Endodermal cell (in vitro differentiated cells): ENCODE measurements around the gene KDM2B. TPM values are rescaled to one million over a fixed set of nuclear protein-coding genes. Genes with fewer than 3 reads are reported as not detected.

Source experiments
- DNase-seq: peaks from one replicate; pipeline ENCODE4 v3.0.0-alpha.2; 2017
- H3K27ac ChIP-seq: 2 replicates; pipeline ENCODE4 v1.5.1; 2013; ENCODE audit warnings: mild to moderate bottlenecking, low read depth, low read length, moderate library complexity
- H3K27me3 ChIP-seq: 2 replicates; pipeline ENCODE4 v1.6.1; 2013; ENCODE audit warnings: mild to moderate bottlenecking, low read length, moderate library complexity; ENCODE audit not compliant: insufficient read depth, control insufficient read depth, poor library complexity, severe bottlenecking
- H3K36me3 ChIP-seq: 2 replicates; pipeline ENCODE4 v1.7.0; 2013; ENCODE audit warnings: mild to moderate bottlenecking, low read length, moderate library complexity; ENCODE audit not compliant: control insufficient read depth, insufficient read depth
- H3K4me1 ChIP-seq: one replicate; pipeline ENCODE4 v1.7.0; 2013; ENCODE audit warnings: low read length; ENCODE audit not compliant: control insufficient read depth, insufficient read depth
- H3K4me3 ChIP-seq: 2 replicates; pipeline ENCODE4 v1.5.1; 2013; ENCODE audit warnings: mild to moderate bottlenecking, low read length, moderate library complexity
- H3K9ac ChIP-seq: 2 replicates; pipeline ENCODE4 v1.6.1; 2013; ENCODE audit warnings: mild to moderate bottlenecking, low read length, moderate library complexity; ENCODE audit not compliant: poor library complexity, severe bottlenecking; ENCODE audit errors: extremely low read depth
- H3K9me3 ChIP-seq: 2 replicates; pipeline ENCODE4 v1.6.1; 2013; ENCODE audit warnings: mild to moderate bottlenecking, low read length, moderate library complexity; ENCODE audit not compliant: control insufficient read depth
- H3K27ac Mint-ChIP-seq: 2 replicates; pipeline ENCODE4 v1.8.0; 2020; ENCODE audit warnings: mixed read lengths
- H3K27me3 Mint-ChIP-seq: 2 replicates; pipeline ENCODE4 v1.8.0; 2021; ENCODE audit warnings: mild to moderate bottlenecking, mixed read lengths; ENCODE audit not compliant: insufficient read depth
- H3K36me3 Mint-ChIP-seq: 2 replicates; pipeline ENCODE4 v1.8.0; 2020; ENCODE audit warnings: low read depth, mixed read lengths
- H3K4me1 Mint-ChIP-seq: 2 replicates; pipeline ENCODE4 v1.8.0; 2020; ENCODE audit warnings: mixed read lengths
- H3K4me3 Mint-ChIP-seq: 2 replicates; pipeline ENCODE4 v1.8.0; 2020; ENCODE audit warnings: mild to moderate bottlenecking, moderate library complexity, mixed read lengths
- H3K9me3 Mint-ChIP-seq: 2 replicates; pipeline ENCODE4 v1.8.0; 2020; ENCODE audit warnings: mild to moderate bottlenecking, mixed read lengths
- WGBS, 2 experiments: methylation state at CpG; one replicate each; pipeline versions ENCODE4 v1.1.5 to v1.1.7; 2013; ENCODE audit warnings: missing lambda C conversion rate in 2 of 2, mixed read lengths in 1 of 2; ENCODE audit not compliant: insufficient coverage in 1 of 2, insufficient read length in 1 of 2; 5-methylcytosine and 5-hydroxymethylcytosine counted together
- total RNA-seq, 2 donors: library from RNA; stranded (reverse); fragmentation: NEBNext Ultra II Directional in 1 of 2; extraction: Animal tissue kit (Norgen Biotek cat#: 25700) in 1 of 2; gene quantifications; 2 replicates in 1 of 2; 3 replicates in 1 of 2; pipeline ENCODE4 v1.2.1, GENCODE V29; 2021
- TF ChIP-seq, protein P1 (sequence below): fragments of 200-600 bp; sonication (generic); conservative IDR thresholded peaks from 2 replicates; pipeline ENCODE4 v1.5.0; 2021; ENCODE audit warnings: antibody characterized with exemption, mild to moderate bottlenecking

KDM2B gene
- total RNA-seq, 2 donors from 2014 or later, result 103 to 125 TPM

GRCh38 chr12:121495746-121496145, 85.1 kb downstream of the KDM2B start:
- Histone ChIP-seq H3K4me1 (peaks cover 4% of the 10 kb centered on the region), H3K27me3 (no peaks in the 10 kb centered on the region), H3K9ac (no peak overlapping the region), H3K4me3 (no peak overlapping the region), H3K36me3 (peaks cover 28% of the 10 kb centered on the region), H3K27ac (no peak overlapping the region), H3K9me3 (no peaks in the 10 kb centered on the region)
- Mint-ChIP-seq H3K9me3 (no peaks in the 10 kb centered on the region), H3K27ac (peak overlapping the region; percentile 67), H3K36me3 (peaks cover 31% of the 10 kb centered on the region), H3K4me3 (no peak overlapping the region), H3K4me1 (peaks cover 8% of the 10 kb centered on the region), H3K27me3 (no peaks in the 10 kb centered on the region)
- TF ChIP-seq, protein P1, sequence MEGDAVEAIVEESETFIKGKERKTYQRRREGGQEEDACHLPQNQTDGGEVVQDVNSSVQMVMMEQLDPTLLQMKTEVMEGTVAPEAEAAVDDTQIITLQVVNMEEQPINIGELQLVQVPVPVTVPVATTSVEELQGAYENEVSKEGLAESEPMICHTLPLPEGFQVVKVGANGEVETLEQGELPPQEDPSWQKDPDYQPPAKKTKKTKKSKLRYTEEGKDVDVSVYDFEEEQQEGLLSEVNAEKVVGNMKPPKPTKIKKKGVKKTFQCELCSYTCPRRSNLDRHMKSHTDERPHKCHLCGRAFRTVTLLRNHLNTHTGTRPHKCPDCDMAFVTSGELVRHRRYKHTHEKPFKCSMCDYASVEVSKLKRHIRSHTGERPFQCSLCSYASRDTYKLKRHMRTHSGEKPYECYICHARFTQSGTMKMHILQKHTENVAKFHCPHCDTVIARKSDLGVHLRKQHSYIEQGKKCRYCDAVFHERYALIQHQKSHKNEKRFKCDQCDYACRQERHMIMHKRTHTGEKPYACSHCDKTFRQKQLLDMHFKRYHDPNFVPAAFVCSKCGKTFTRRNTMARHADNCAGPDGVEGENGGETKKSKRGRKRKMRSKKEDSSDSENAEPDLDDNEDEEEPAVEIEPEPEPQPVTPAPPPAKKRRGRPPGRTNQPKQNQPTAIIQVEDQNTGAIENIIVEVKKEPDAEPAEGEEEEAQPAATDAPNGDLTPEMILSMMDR, result no peak
- DNase-seq, result no peak
- 97 to 98% methylated on average over 8 of the region's 8 CpGs for WGBS, 2 experiments

- Mint-ChIP-seq H3K4me3 (no peak overlapping the region), H3K27me3 (no peaks in the 10 kb centered on the region), H3K9me3 (no peaks in the 10 kb centered on the region), H3K4me1 (peaks cover 9% of the 10 kb centered on the region), H3K27ac (peak overlapping the region; percentile 10), H3K36me3 (peaks cover 43% of the 10 kb centered on the region)
- TF ChIP-seq, protein P1, result peak; percentile 95
- no peak overlapping the region for H3K4me3 ChIP-seq
- H3K4me1 ChIP-seq, result peaks cover 9% of the 10 kb centered on the region
- 85 to 92% methylated on average over 10 to 19 of the region's 19 CpGs for WGBS, 2 experiments
- H3K9ac ChIP-seq, result no peak overlapping the region
- peak; percentile 92 for DNase-seq
- H3K36me3 ChIP-seq, result peaks cover 28% of the 10 kb centered on the region
- no peaks in the 10 kb centered on the region for H3K27me3 ChIP-seq
- H3K27ac ChIP-seq, result no peak overlapping the region
- H3K9me3 ChIP-seq, result no peaks in the 10 kb centered on the region
Measured at GRCh38 chr12:121494093-121494787, 86.6 kb downstream of the KDM2B start.

DNA sequence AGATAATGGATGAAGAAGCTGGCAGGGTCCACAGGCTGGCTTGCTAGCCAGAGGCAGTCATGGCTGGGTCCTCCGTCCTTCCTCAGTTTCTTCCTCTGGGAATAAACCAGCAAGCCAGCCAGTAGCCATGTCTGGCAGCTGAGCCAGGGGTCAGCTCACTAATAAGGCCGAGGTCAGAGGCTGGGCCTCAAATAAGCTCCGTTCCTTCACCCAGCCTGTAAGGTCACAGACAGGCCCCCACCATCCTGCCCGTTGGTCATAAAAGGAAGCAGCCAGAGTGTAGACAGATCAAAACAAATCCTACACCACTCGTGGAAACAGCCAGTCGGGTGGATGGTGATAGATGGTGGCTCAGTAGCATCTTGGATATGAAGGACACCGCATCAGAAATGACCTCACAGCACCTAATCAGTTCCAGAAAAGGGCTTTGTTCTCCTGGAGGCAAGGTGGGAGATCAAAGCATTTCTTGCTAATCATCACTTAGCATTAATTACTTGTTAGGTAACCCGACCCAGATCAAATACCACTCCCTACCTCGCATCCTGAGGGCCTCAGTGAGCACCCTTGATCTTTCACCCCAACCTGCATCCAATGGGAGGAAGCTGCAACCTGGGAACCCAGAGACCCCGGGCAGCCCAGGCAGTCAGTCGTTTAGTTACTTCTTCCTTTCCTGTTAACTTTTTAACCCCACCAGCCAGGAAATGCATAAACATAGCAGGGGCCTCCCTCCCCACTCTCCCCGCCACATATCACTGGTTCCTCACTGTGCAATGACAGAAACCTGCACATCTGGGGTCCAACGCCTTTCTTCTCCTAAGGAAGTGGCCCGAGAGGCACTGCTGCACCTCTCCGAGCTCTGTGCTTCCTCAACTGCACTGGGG, 90.2 kb downstream of the KDM2B start:
- Mint-ChIP-seq H3K36me3 (peaks cover 38% of the 10 kb centered on the region), H3K4me3 (no peak overlapping the region), H3K27ac (peak overlapping the region; percentile 45), H3K4me1 (peaks cover 9% of the 10 kb centered on the region), H3K27me3 (no peaks in the 10 kb centered on the region), H3K9me3 (no peaks in the 10 kb centered on the region)
- Histone ChIP-seq H3K4me3 (no peak overlapping the region), H3K4me1 (peaks cover 9% of the 10 kb centered on the region), H3K27ac (no peak overlapping the region), H3K9ac (no peak overlapping the region), H3K27me3 (no peaks in the 10 kb centered on the region), H3K36me3 (peaks cover 27% of the 10 kb centered on the region), H3K9me3 (no peaks in the 10 kb centered on the region)
- TF ChIP-seq, protein P1, result no peak
- peak; percentile 74 for DNase-seq
- 77 to 88% methylated on average over 11 to 15 of the region's 15 CpGs for WGBS, 2 experiments
